Measurements from ENCODE around the gene TMEM242. TPM values are rescaled to one million over a fixed set of nuclear protein-coding genes. Genes with fewer than 3 reads are reported as not detected.

Gene TMEM242
- total and polyA plus RNA-seq, 2 of the 8 experiments (the other 6 are each of a cell fraction or from before 2014, with no cell fraction given) = 2.4 to 9.0 TPM

DNA sequence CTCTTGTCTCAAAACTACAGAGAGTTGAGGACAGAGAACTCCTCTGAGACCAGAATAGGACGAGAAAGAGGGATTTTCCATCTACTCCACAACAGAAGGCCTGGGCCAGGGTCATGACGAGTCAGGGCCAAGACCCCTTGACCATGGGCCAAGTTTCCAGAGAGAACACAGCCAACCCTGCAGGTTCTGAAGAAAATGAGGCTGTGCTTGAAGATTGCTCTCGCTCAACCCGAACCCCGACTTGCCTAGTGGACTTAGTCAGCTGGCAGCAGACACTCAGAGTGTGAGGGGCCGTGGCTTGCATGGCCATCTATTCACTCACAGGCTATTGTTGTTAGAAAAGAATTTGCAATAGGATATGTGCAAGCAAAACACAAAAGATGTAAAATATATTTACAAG, 54.5 kb downstream of the TMEM242 start:
- H3K79me2 ChIP-seq (ENCODE audit: control insufficient read depth in 1 of 2, insufficient read depth in 2 of 2, low read length in 2 of 2) = no peaks in the 10 kb centered on the region
- H2BK12ac ChIP-seq (ENCODE audit: low read depth, low read length) = no peak overlapping the region
- H3K27ac ChIP-seq (ENCODE audit: low read depth, low read length) = no peak overlapping the region
- H3K9me3 ChIP-seq (ENCODE audit: insufficient read depth in 2 of 2, low read depth in 1 of 2, low read length in 1 of 2) = no peaks in the 10 kb centered on the region
- POLR2A ChIA-PET (ENCODE audit: partially characterized antibody) = no interaction called here
- peaks cover 2 to 10% (median 7%) of the 10 kb centered on the region in 4 experiments for H3K4me1 ChIP-seq (replicated peaks in 1 of 4; ENCODE audit: control insufficient read depth in 3 of 4, insufficient read depth in 4 of 4, low read length in 3 of 4)
- no peak overlapping the region for H3K9ac ChIP-seq (replicated peaks in 1 of 4; ENCODE audit: extremely low read depth in 1 of 4, low read depth in 3 of 4, low read length in 3 of 4)
- no peak overlapping the region for H2BK15ac ChIP-seq (ENCODE audit: low read length)
- H3K27me3 ChIP-seq (replicated peaks in 1 of 4; ENCODE audit: control insufficient read depth in 3 of 4, extremely low read depth in 1 of 4, insufficient read depth in 3 of 4, low read length in 3 of 4) = peaks cover 0 to 4% (median 2%) of the 10 kb centered on the region in 4 experiments; a peak in 5 of 7 replicates
- H4K5ac ChIP-seq (ENCODE audit: insufficient read length, low read depth, low read length) = no peak overlapping the region
- H3K4ac ChIP-seq (replicated peaks; ENCODE audit: insufficient read length, low read depth, low read length) = no peak overlapping the region
- H2AK5ac ChIP-seq (ENCODE audit: low read depth, low read length) = no peak overlapping the region
- no peaks in the 10 kb centered on the region; the same call in 1 of the 2 replicates for H3K79me1 ChIP-seq (ENCODE audit: low read depth, low read length)
- no peak overlapping the region for H2AFZ ChIP-seq (ENCODE audit: low read length)
- 91% methylated on average over 6 of the region's 6 CpGs; no CpG with 5 or more reads in 1 of the 2 experiments for WGBS, 2 experiments (ENCODE audit: extremely low coverage in 1 of 2, insufficient coverage in 1 of 2, insufficient read length in 1 of 2, insufficient replicate concordance in 2 of 2, low coverage in 1 of 2, low lambda C conversion rate in 2 of 2, missing lambda C conversion rate in 1 of 2)
- CTCF ChIA-PET (ENCODE audit: partially characterized antibody) = interaction anchor here (1.9 to 2.2 kb wide), 2 partner anchors 40 to 43 kb away, joined by 6 read pairs; no protein-coding TSS in a partner anchor
- H3K4me2 ChIP-seq (ENCODE audit: insufficient read depth in 1 of 2, low read depth in 2 of 2, low read length in 2 of 2) = no peak overlapping the region
- no peak overlapping the region for H3K14ac ChIP-seq (ENCODE audit: insufficient read length)
- DNase-seq (ENCODE audit: low read depth in 1 of 2, low spot score in 2 of 2) (no peak), FAIRE-seq (no peak)
- H3K4me3 ChIP-seq (ENCODE audit: extremely low read depth in 1 of 4, insufficient read depth in 2 of 4, low read depth in 3 of 4, low read length in 4 of 4) = no peak overlapping the region
- no peak overlapping the region for H3K56ac ChIP-seq (replicated peaks; ENCODE audit: insufficient read length, low read depth, low read length)
- H3K23me2 ChIP-seq (ENCODE audit: low read depth, low read length) = peaks cover 12% of the 10 kb centered on the region; the same call in 1 of the 2 replicates
- H3K36me3 ChIP-seq (ENCODE audit: control insufficient read depth in 2 of 4, insufficient read depth in 4 of 4, low read length in 3 of 4) = no peaks in the 10 kb centered on the region
- peaks cover 0 to 9% of the 10 kb centered on the region in 2 experiments for H4K20me1 ChIP-seq (replicated peaks in 1 of 2; ENCODE audit: control insufficient read depth in 1 of 2, insufficient read depth in 2 of 2, low read length in 2 of 2)
- no peak overlapping the region for H3K23ac ChIP-seq (ENCODE audit: insufficient read length)
- no peak overlapping the region for H2BK20ac ChIP-seq (ENCODE audit: low read length)
- H2BK5ac ChIP-seq (ENCODE audit: low read depth, low read length) = no peak overlapping the region
- H4K8ac ChIP-seq (ENCODE audit: extremely low read depth, insufficient read depth, low read length) = no peak overlapping the region
- H4K91ac ChIP-seq (replicated peaks; ENCODE audit: insufficient read length, low read length) = no peak overlapping the region
- H2BK120ac ChIP-seq (replicated peaks; ENCODE audit: low read depth, low read length) = no peak overlapping the region
- H3K18ac ChIP-seq (ENCODE audit: extremely low read depth, low read length) = no peak overlapping the region; the same call in 1 of the 2 replicates
- TF ChIP-seq SRF (IDR thresholded peaks at IDR 0.05; ENCODE audit: low read depth, low read length) (no peak), JUND (IDR thresholded peaks at IDR 0.05; ENCODE audit: low read length) (no peak), KDM5A (IDR thresholded peaks at IDR 0.05; ENCODE audit: low read length) (no peak), RXRA (IDR thresholded peaks at IDR 0.05; ENCODE audit: insufficient read depth, low read depth, low read length) (no peak), EGR1 (IDR thresholded peaks at IDR 0.05; ENCODE audit: borderline replicate concordance, low read depth, low read length) (no peak), POLR2A (IDR thresholded peaks at IDR 0.05; ENCODE audit: control extremely low read depth in 1 of 2, low read depth in 2 of 2, low read length in 2 of 2) (no peak), MAFK (IDR thresholded peaks at IDR 0.05; ENCODE audit: low read depth, low read length) (no peak), RAD21 (IDR thresholded peaks at IDR 0.05 in 1 of 2, conservative IDR thresholded peaks at IDR 0.05 in 1 of 2; ENCODE audit: low read depth in 2 of 2, low read length in 2 of 2) (no peak), CREB1 (IDR thresholded peaks at IDR 0.05) (no peak)
- TF ChIP-seq, protein P1, sequence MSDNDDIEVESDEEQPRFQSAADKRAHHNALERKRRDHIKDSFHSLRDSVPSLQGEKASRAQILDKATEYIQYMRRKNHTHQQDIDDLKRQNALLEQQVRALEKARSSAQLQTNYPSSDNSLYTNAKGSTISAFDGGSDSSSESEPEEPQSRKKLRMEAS (IDR thresholded peaks at IDR 0.05) = no peak
- TF ChIP-seq, protein P2, sequence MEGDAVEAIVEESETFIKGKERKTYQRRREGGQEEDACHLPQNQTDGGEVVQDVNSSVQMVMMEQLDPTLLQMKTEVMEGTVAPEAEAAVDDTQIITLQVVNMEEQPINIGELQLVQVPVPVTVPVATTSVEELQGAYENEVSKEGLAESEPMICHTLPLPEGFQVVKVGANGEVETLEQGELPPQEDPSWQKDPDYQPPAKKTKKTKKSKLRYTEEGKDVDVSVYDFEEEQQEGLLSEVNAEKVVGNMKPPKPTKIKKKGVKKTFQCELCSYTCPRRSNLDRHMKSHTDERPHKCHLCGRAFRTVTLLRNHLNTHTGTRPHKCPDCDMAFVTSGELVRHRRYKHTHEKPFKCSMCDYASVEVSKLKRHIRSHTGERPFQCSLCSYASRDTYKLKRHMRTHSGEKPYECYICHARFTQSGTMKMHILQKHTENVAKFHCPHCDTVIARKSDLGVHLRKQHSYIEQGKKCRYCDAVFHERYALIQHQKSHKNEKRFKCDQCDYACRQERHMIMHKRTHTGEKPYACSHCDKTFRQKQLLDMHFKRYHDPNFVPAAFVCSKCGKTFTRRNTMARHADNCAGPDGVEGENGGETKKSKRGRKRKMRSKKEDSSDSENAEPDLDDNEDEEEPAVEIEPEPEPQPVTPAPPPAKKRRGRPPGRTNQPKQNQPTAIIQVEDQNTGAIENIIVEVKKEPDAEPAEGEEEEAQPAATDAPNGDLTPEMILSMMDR (IDR thresholded peaks at IDR 0.05; ENCODE audit: control extremely low read depth in 1 of 3, insufficient read depth in 1 of 3, low read depth in 1 of 3, low read length in 3 of 3) = no peak

Data from H1 (cell line).